NCI-H345 treated with DMSO at 0.1 percent for 48 hours (cell line): ENCODE measurements around the gene NFAT5.
"Not testable (repeated sequence)": the region's sequence is repeated elsewhere in the genome, so short reads cannot be mapped to it uniquely, and the experiment has no call there.

ENCODE experiments used
- DNase-seq: peaks from one replicate; lab custom pipeline; 2025; ENCODE audit not compliant: unreplicated experiment; lab: John Stamatoyannopoulos, UW

The NFAT5 gene

DNA sequence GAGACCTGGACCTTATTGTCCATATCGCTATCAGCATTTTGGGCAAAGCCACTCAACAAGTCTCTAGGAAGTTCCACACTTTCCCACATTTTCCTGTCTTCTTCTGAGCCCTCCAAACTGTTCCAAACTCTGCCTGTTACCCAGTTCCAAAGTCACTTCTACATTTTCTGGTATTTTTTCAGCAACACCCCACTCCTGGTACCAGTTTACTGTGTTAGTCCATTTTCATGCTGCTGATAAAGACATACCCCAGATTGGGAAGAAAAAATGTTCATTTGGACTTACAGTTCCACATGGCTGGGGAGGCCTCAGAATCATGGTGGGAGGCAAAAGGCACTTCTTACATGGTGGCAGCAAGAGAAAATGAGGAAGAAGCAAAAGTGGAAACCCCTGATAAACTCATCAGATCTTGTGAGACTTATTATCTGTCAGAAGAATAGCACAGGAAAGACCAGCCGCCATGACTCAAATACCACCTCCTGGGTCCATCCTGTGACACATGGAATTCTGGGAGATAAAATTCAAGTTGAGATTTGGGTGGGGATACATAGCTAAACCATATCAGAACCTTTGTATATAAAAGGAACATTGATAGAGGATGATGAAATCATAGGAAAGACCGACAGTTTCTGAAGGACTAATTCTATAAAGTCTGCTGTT is 71.6 kb downstream of the NFAT5 start:
- not testable (repeated sequence) for DNase-seq

DNA sequence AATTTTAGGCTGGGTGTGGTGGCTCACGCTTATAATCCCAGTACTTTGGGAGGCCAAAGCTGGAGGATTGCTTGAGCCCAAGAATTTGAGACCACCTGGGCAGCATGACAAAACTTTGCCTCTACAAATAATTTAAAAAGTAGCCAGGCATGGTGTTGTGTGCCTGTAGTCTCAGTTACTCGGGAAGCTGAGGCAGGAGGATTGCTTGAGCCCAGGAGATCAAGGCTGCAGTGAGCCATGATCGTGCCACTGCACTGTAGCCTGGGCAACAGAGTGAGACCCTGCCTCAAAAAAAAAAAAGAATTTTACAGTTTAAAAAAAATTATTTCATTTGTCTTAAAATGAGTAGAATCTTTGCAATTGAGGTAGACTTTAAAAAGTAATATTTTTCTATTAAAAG is 78.2 kb downstream of the NFAT5 start:
- not testable (repeated sequence) for DNase-seq

GRCh38 chr16:69644790-69645189 is 79.0 kb downstream of the NFAT5 start:
- no peak for DNase-seq

DNA sequence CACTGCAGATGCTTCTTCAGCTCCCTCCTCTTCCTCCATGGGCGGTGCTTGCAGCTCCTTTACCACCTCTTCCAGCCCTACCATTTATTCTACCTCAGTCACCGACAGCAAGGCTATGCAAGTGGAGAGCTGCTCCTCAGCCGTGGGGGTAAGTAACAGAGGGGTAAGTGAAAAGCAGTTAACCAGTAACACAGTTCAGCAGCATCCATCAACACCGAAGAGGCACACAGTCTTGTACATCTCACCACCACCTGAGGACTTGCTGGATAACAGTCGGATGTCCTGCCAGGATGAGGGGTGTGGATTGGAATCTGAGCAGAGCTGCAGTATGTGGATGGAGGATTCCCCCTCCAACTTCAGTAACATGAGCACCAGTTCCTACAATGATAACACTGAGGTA is 81.3 kb downstream of the NFAT5 start:
- DNase-seq: no peak

- no peak for DNase-seq
These were observed 85.5 kb downstream of the NFAT5 start for GRCh38 chr16:69651217-69651616.

DNA sequence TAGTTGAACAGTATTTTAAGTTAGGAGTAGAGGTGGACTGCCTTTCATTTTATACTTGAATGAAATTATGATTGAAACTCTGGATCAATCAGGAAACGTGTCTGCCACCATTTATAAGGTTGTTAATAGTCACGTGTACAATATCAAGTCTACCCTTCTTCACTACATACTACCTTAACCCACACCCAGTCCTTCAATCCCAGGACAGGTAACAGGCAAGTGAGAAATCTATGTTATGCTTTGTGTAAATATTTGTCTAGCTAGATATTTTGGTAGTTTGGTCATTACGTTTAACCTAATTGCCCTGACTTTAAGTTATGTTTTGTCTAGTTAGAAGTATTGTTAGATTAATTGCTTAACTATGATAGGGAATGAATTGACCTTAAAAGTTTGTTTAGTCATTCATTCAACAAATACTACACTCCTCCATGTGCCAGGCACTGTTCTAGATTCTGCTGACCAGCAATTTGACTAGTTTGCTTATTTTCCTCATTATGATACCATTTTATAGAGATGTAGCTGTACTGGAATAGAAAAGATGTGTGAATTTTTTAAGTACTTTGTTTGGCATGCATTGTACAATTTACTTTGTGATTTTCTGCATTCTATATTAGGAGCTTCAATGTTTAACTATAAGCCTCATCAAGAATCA is 88.6 kb downstream of the NFAT5 start:
- DNase-seq: no peak

DNA sequence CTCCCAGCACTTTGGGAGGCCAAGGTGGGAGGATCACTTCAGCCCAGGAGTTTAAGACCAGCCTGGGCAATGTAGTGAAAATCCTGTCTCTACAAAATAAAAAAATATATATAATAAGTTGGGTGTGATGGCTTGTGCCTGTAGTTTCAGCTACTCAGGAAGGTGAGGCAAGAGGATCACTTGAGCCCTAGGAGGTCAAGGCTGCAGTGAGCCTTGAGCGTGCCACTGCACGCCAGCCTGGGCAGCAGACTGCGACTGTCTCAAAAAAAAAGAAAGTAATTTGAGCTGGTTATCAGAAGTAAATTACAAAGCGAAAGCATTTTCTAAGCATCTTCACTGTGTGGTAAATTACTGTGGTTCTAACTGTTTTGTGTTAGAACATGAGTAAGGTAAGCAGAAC is 94.4 kb downstream of the NFAT5 start:
- no peak for DNase-seq

- DNase-seq: no peak
These were observed 97.1 kb downstream of the NFAT5 start for GRCh38 chr16:69662901-69663300.

DNA sequence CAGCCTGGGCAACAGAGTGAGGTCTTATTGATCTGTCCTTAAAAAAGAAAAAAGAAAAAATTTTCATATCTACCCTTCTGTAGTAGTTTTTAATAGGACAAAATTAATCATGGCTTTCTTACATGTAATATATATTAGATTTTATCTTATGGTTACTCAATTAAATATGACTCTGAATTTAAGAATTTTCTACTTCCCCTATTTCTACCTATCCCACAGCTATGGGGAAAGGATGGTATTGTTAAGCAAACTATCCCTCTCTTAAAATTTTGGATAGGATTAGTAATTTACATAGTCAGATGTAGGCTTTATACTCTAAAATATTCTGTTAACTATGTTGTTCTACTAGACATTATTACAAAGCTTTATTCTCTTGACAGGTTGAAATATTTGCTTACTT is 98.1 kb downstream of the NFAT5 start:
- DNase-seq: no peak

GRCh38 chr16:69669577-69669976 is 103.8 kb downstream of the NFAT5 start:
- DNase-seq: no peak

- DNase-seq: no peak
These were observed 106.7 kb downstream of the NFAT5 start for GRCh38 chr16:69672315-69672997.

- no peak for DNase-seq
These were observed 107.4 kb downstream of the NFAT5 start for GRCh38 chr16:69672998-69673713.

- DNase-seq: no peak
These were observed 114.6 kb downstream of the NFAT5 start for GRCh38 chr16:69680358-69680757.

- no peak for DNase-seq
These were observed 122.8 kb downstream of the NFAT5 start for GRCh38 chr16:69688589-69688988.

- DNase-seq: no peak
These were observed 126.5 kb downstream of the NFAT5 start for GRCh38 chr16:69691980-69692911.

DNA sequence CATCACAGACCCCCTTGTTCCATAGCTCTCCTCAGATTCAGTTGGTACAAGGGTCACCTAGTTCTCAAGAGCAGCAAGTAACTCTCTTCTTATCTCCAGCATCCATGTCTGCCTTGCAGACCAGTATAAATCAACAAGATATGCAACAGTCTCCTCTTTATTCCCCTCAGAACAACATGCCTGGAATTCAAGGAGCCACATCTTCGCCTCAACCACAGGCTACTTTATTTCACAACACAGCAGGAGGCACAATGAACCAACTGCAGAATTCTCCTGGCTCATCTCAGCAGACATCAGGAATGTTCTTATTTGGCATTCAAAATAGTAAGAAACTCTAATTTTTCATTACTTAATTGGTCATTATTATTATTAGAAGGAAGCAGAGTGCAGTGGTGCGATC is 128.2 kb downstream of the NFAT5 start:
- no peak for DNase-seq

DNA sequence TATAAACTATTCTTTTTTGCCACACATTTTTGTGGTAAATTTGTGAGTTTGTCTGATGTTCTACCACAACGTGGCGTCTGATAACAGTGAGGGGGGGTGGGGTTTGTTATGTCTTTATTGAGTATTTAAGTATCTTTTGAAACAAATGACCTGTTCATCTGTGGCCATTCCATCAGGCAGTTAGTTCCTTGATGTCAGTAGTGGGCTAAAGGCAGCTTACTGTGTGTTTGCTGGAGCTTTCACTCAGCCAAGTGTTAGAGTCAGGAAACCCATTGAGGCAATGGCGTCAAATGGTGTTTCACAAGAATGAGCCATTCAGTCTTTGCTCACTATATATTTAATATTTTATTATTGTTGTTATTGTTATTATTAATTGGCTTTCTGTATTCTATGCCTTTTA is 132.6 kb downstream of the NFAT5 start:
- no peak for DNase-seq

DNA sequence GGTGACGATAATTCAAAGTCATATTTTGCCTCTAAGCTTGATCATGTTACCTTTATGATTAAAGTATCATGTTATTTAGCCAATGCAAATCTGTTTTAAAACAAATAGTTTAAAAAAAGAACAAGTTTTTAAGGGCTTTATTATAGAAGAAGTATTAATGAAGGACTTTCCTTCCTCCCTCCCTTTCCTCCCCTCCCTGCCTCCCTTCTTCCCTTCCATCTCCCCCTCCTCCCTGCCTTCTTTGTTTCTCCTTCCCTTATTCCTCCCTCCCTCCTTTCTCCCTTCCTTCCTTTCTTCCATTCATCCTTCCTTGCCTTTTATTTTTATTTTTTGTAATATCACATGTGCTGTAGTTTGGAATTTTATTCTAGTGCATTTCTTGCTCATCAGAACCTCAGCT is 134.1 kb downstream of the NFAT5 start:
- no peak for DNase-seq

DNA sequence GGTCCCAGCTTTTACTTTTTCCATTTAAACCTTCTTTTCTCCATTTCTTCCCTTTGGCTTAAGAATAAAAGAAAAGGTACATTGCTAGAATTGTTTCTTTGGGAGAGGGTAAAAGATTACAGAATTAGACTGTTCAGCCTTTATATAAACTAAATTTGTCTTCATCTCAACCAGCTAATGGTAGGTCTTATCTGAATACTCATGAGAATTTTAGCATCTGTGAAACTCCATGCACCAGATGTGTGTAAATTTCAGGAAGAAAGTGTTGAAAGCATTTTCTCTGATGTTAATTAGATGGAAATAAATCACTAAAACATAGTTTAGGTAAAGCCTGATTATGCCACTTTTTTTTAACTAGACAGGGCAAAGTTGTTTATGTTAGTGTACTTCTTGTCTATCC is 135.7 kb downstream of the NFAT5 start:
- DNase-seq: no peak

DNA sequence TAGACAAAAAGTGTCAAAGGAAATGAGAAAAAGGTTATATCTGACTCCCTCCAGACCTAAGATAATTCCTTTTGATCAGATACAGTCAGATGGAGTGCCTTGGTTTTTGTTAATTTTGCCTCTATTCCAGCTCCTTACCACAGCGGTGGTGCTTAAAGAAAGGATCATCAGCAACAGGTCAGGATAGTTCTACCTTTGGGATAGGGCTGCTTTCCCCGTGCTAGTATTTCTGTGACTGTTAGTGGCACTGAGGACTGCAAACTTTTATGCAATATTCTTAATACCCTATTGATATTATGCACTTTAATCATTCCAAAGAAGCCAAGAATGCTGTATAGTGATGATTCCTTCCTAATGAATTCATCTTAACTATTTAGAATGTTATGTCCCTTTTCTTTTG is 136.1 kb downstream of the NFAT5 start:
- DNase-seq: no peak

DNA sequence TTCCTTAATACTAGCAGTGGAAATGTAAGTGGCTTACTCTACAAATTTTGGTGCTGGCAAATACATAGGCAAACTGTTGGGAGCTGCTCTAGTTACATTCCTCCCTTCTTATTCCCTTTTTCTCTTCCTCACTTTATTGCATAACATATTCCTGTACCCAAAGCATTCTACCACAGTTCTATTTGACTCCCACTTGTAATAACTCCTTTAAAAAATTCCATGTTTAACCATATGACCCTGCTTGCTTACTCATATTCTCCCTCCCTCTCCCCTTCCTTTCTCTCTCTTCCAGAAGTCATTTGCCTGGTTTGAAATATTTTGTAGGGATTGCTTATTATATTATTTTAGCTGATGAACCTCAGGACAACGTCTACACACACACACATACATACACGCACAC is 137.9 kb downstream of the NFAT5 start:
- DNase-seq: no peak
